B cell (primary cell): ENCODE measurements around the gene SLC12A7. TPM values are rescaled to one million over a fixed set of nuclear protein-coding genes. Genes with fewer than 3 reads are reported as not detected.
"Not testable (repeated sequence)": the region's sequence is repeated elsewhere in the genome, so short reads cannot be mapped to it uniquely, and the experiment has no call there.

Source experiments
- ATAC-seq: fragments of 200-7000 bp; cut with Tn5 transposase; one replicate; pipeline ENCODE4 v1.10.0; 2021; ENCODE audit warnings: low read depth, mild to moderate bottlenecking, moderate number of reproducible peaks, moderate library complexity
- CTCF ChIA-PET: fragments of 350-600 bp; sonication (Branson Sonifier 250); formaldehyde crosslinking; loops from one replicate; lab custom pipeline; 2021; ENCODE audit warnings: antibody characterized with exemption, inconsistent platforms; lab: Charles Lee
- POLR2A ChIA-PET: fragments of 350-600 bp; sonication (Branson Sonifier 250); formaldehyde crosslinking; loops from one replicate; lab custom pipeline; 2021; ENCODE audit warnings: antibody characterized with exemption; lab: Charles Lee
- DNase-seq: peaks from one replicate; pipeline ENCODE4 v3.0.0; 2013
- H2AFZ ChIP-seq: 2 replicates; pipeline ENCODE4 v1.6.1; 2012; ENCODE audit warnings: mild to moderate bottlenecking, low read depth, low read length; ENCODE audit not compliant: insufficient read depth, poor library complexity, severe bottlenecking
- H3K27ac ChIP-seq, 2 donors: 1 replicate in 1 of 2; 2 replicates in 1 of 2; pipeline ENCODE4 v1.5.1; 2012 to 2013; ENCODE audit warnings: low read length in 2 of 2, mild to moderate bottlenecking in 2 of 2, moderate library complexity in 1 of 2
- H3K27me3 ChIP-seq, 4 experiments: fragments of 200-600 bp in 1 of 4; sonication (generic) in 1 of 4; replicated peaks in 1 of 4; 1 replicate in 2 of 4; 2 replicates in 2 of 4; pipeline versions ENCODE4 v1.6.1 to v1.7.0; 2013 to 2016; ENCODE audit warnings: low read length in 3 of 4, mild to moderate bottlenecking in 2 of 4, mixed read lengths in 1 of 4, moderate library complexity in 1 of 4; ENCODE audit not compliant: insufficient read depth in 4 of 4, control insufficient read depth in 3 of 4; ENCODE audit errors: control extremely low read depth in 1 of 4
- H3K36me3 ChIP-seq, 2 experiments: replicated peaks in 1 of 2; 1 replicate in 1 of 2; 2 replicates in 1 of 2; pipeline versions ENCODE4 v1.6.1 to v1.7.1; 2013; ENCODE audit warnings: low read length in 1 of 2; ENCODE audit not compliant: insufficient read depth in 2 of 2, control insufficient read depth in 1 of 2; ENCODE audit errors: control extremely low read depth in 1 of 2, extremely low read depth in 1 of 2
- H3K4me1 ChIP-seq, 2 donors: fragments of 200-600 bp in 1 of 2; sonication (generic) in 1 of 2; 1 replicate in 1 of 2; 2 replicates in 1 of 2; pipeline versions ENCODE4 v1.5.1 to v1.6.1; 2013 to 2017; ENCODE audit warnings: low read length in 2 of 2; ENCODE audit not compliant: control insufficient read depth in 2 of 2, insufficient read depth in 2 of 2
- H3K4me2 ChIP-seq: replicated peaks from 2 replicates; pipeline ENCODE3; 2012; ENCODE audit warnings: mild to moderate bottlenecking, low read depth, low read length; ENCODE audit not compliant: poor library complexity, severe bottlenecking
- H3K4me3 ChIP-seq, 5 experiments: fragments of 200-600 bp in 1 of 5; sonication (generic) in 1 of 5; 1 replicate in 3 of 5; 2 replicates in 2 of 5; pipeline versions ENCODE4 v1.5.1 to v1.7.0; 2011 to 2016; ENCODE audit warnings: low read length in 4 of 5, mild to moderate bottlenecking in 4 of 5, low read depth in 2 of 5, control low read depth in 1 of 5, moderate library complexity in 1 of 5; ENCODE audit not compliant: insufficient read depth in 1 of 5; ENCODE audit errors: control extremely low read depth in 1 of 5, extremely low read depth in 1 of 5
- H3K79me2 ChIP-seq: fragments of 200-600 bp; sonication (generic); one replicate; pipeline ENCODE4 v1.6.0; 2016; ENCODE audit warnings: low read length; ENCODE audit not compliant: control insufficient read depth, insufficient read depth
- H3K9ac ChIP-seq: fragments of 200-600 bp; sonication (generic); 2 replicates; pipeline ENCODE4 v1.6.1; 2017; ENCODE audit warnings: mild to moderate bottlenecking, low read length, moderate library complexity
- H3K9me3 ChIP-seq, 3 donors: one replicate each; pipeline versions ENCODE4 v1.6.1 to v1.7.1; 2013; ENCODE audit warnings: low read length in 2 of 3; ENCODE audit not compliant: control insufficient read depth in 2 of 3, insufficient read depth in 1 of 3; ENCODE audit errors: control extremely low read depth in 1 of 3
- H4K20me1 ChIP-seq: 2 replicates; pipeline ENCODE4 v1.6.0; 2012; ENCODE audit warnings: mild to moderate bottlenecking, low read length; ENCODE audit not compliant: insufficient read depth, control insufficient read depth, poor library complexity, severe bottlenecking
- H3K27ac Mint-ChIP-seq: one replicate; pipeline ENCODE4 v1.8.0; 2021; ENCODE audit warnings: mixed read lengths
- H3K27me3 Mint-ChIP-seq: one replicate; pipeline ENCODE4 v1.8.0; 2021; ENCODE audit warnings: mixed read lengths
- H3K4me1 Mint-ChIP-seq: one replicate; pipeline ENCODE4 v1.8.0; 2021; ENCODE audit warnings: mixed read lengths
- H3K4me3 Mint-ChIP-seq: one replicate; pipeline ENCODE4 v1.8.0; 2021; ENCODE audit warnings: mixed read lengths
- H3K9me3 Mint-ChIP-seq: one replicate; pipeline ENCODE4 v1.8.0; 2022; ENCODE audit warnings: mixed read lengths; ENCODE audit not compliant: insufficient read depth
- CTCF ChIP-seq: fragments of 200-600 bp; IDR thresholded peaks from one replicate; pipeline ENCODE4 v1.8.0; 2022; ENCODE audit warnings: antibody characterized with exemption, mild to moderate bottlenecking
- EZH2 ChIP-seq: IDR thresholded peaks from 2 replicates; pipeline ENCODE4 v1.6.1; 2012; ENCODE audit warnings: borderline replicate concordance, low read depth, mild to moderate bottlenecking, moderate library complexity, low read length; ENCODE audit not compliant: insufficient read depth, poor library complexity, severe bottlenecking
- WGBS: methylation state at CpG from one replicate; pipeline ENCODE4 v1.1.5; 2013; ENCODE audit warnings: missing lambda C conversion rate; ENCODE audit not compliant: insufficient coverage; 5-methylcytosine and 5-hydroxymethylcytosine counted together
- intact Hi-C: fragments of 100-400 bp; cut with micrococcal nuclease; formaldehyde crosslinking; loops from one replicate; pipeline ENCODE4 v1.10.0; 2022
- polyA plus RNA-seq: library from polyadenylated mRNA; depleted of rRNA; stranded (reverse); fragments of >200 nt; gene quantifications from 2 replicates; pipeline ENCODE4 v1.2.3, GENCODE V29; 2012
- total RNA-seq, 2 donors: library from RNA; stranded (reverse); fragments of 120-200 nt in 1 of 2; gene quantifications; 1 replicate in 1 of 2; 2 replicates in 1 of 2; pipeline versions ENCODE4 v1.2.3 to v1.2.4, GENCODE V29; 2013 to 2022

SLC12A7 gene
- total and polyA plus RNA-seq, 2 donors (not counting 1 experiment from before 2014, with no cell fraction given) = 25.5 to 34.4 TPM

- no peak overlapping the region for H3K4me2 ChIP-seq
- H3K4me1 Mint-ChIP-seq = peaks cover 27% of the 10 kb centered on the region
- H3K4me3 Mint-ChIP-seq = no peak overlapping the region
- H3K9ac ChIP-seq = no peak overlapping the region
- intact Hi-C loops = no loop called here
- CTCF ChIA-PET = no interaction called here
- no peak overlapping the region for H3K27ac Mint-ChIP-seq
- H3K27ac ChIP-seq = no peak overlapping the region
- H2AFZ ChIP-seq = no peak overlapping the region
- H3K9me3 ChIP-seq = no peaks in the 10 kb centered on the region
- peaks cover 4% of the 10 kb centered on the region for H3K27me3 Mint-ChIP-seq
- H3K4me3 ChIP-seq = no peak overlapping the region
- no peaks in the 10 kb centered on the region for H3K9me3 Mint-ChIP-seq
- H3K27me3 ChIP-seq = no peaks in the 10 kb centered on the region
- no peaks in the 10 kb centered on the region for H3K36me3 ChIP-seq
- ATAC-seq (no peak), DNase-seq (no peak)
- no peak for TF ChIP-seq EZH2
- no peak for TF ChIP-seq CTCF
- peaks cover 15 to 32% of the 10 kb centered on the region in 2 donors for H3K4me1 ChIP-seq
- 89% methylated on average over 44 of the region's 48 CpGs for WGBS
- H3K79me2 ChIP-seq = peaks cover 61% of the 10 kb centered on the region
- POLR2A ChIA-PET = no interaction called here
- H4K20me1 ChIP-seq = peaks cover 63% of the 10 kb centered on the region
Observed at GRCh38 chr5:1099926-1100663, 11.8 kb downstream of the SLC12A7 start.

- H3K9me3 ChIP-seq = no peaks in the 10 kb centered on the region
- H2AFZ ChIP-seq = no peak overlapping the region
- WGBS = 89% methylated on average over 28 of the region's 28 CpGs
- H3K4me1 ChIP-seq = peaks cover 5 to 23% of the 10 kb centered on the region in 2 donors
- no peak for TF ChIP-seq EZH2
- TF ChIP-seq CTCF = no peak
- H3K27me3 ChIP-seq = no peaks in the 10 kb centered on the region
- H3K4me2 ChIP-seq = no peak overlapping the region
- Mint-ChIP-seq H3K27ac (no peak overlapping the region), H3K4me3 (no peak overlapping the region), H3K9me3 (no peaks in the 10 kb centered on the region), H3K27me3 (peaks cover 4% of the 10 kb centered on the region), H3K4me1 (peaks cover 19% of the 10 kb centered on the region)
- H3K9ac ChIP-seq = no peak overlapping the region
- no peaks in the 10 kb centered on the region for H3K36me3 ChIP-seq
- POLR2A ChIA-PET = no interaction called here
- no peak overlapping the region for H3K27ac ChIP-seq
- no peak overlapping the region for H3K4me3 ChIP-seq
- H4K20me1 ChIP-seq = peaks cover 73% of the 10 kb centered on the region
- H3K79me2 ChIP-seq = peaks cover 56% of the 10 kb centered on the region
- DNase-seq (no peak), ATAC-seq (no peak)
- intact Hi-C loops = no loop called here
- CTCF ChIA-PET = no interaction called here
Observed at GRCh38 chr5:1098986-1099597, 12.8 kb downstream of the SLC12A7 start.

GRCh38 chr5:1097988-1098385 is 13.9 kb downstream of the SLC12A7 start:
- POLR2A ChIA-PET, H3K4me2 ChIP-seq, H3K27me3 ChIP-seq, H3K36me3 ChIP-seq, H3K9me3 ChIP-seq, H3K27me3 Mint-ChIP-seq, H3K27ac ChIP-seq, H3K9me3 Mint-ChIP-seq, H3K27ac Mint-ChIP-seq, CTCF ChIA-PET, H3K9ac ChIP-seq, intact Hi-C loops, ATAC-seq, H2AFZ ChIP-seq, H3K4me3 Mint-ChIP-seq, DNase-seq, H3K4me3 ChIP-seq: not testable (repeated sequence)
- Histone ChIP-seq H3K4me1 (peaks cover 0 to 12% of the 10 kb centered on the region in 2 donors), H3K79me2 (peaks cover 45% of the 10 kb centered on the region), H4K20me1 (peaks cover 75% of the 10 kb centered on the region)
- H3K4me1 Mint-ChIP-seq = peaks cover 11% of the 10 kb centered on the region
- WGBS = 90% methylated on average over 5 of the region's 7 CpGs
